Astrocyte (in vitro differentiated cells and primary cell): Measurements from ENCODE around the gene AEBP2. TPM values are rescaled to one million over a fixed set of nuclear protein-coding genes. Genes with fewer than 3 reads are reported as not detected.
A peak's percentile ranks its signal among the peaks of the same experiment; 100 is the strongest.

ENCODE experiments used
- DNase-seq: peaks from one replicate; pipeline ENCODE4 v3.0.0-alpha.2; 2010; ENCODE audit warnings: low read depth
- FAIRE-seq: peaks from 2 replicates; lab custom pipeline; 2011; peaks lifted over from hg19 to GRCh38; lab: Jason Lieb, UNC
- H2AFZ ChIP-seq: 2 replicates; pipeline ENCODE4 v1.6.0; 2012; ENCODE audit warnings: low read depth, low read length, inconsistent platforms
- H3K27ac ChIP-seq: 2 replicates; pipeline ENCODE4 v1.5.1; 2011; ENCODE audit warnings: low read depth, low read length, inconsistent platforms
- H3K27me3 ChIP-seq: 2 replicates; pipeline ENCODE4 v1.6.0; 2011; ENCODE audit warnings: low read length, inconsistent platforms; ENCODE audit not compliant: insufficient read depth
- H3K36me3 ChIP-seq: 2 replicates; pipeline ENCODE4 v1.5.1; 2011; ENCODE audit warnings: low read length, inconsistent platforms; ENCODE audit not compliant: insufficient read depth
- H3K4me1 ChIP-seq: 2 replicates; pipeline ENCODE4 v1.5.1; 2011; ENCODE audit warnings: low read length, inconsistent platforms; ENCODE audit not compliant: insufficient read depth
- H3K4me2 ChIP-seq: 2 replicates; pipeline ENCODE4 v1.6.0; 2012; ENCODE audit warnings: low read length, inconsistent platforms
- H3K4me3 ChIP-seq: 2 replicates; pipeline ENCODE4 v1.5.1; 2011; ENCODE audit warnings: low read depth, mild to moderate bottlenecking, low read length, inconsistent platforms; ENCODE audit not compliant: insufficient read depth
- H3K79me2 ChIP-seq: 2 replicates; pipeline ENCODE4 v1.6.0; 2012; ENCODE audit warnings: mild to moderate bottlenecking, low read length, inconsistent platforms; ENCODE audit not compliant: insufficient read depth
- H3K9ac ChIP-seq: 2 replicates; pipeline ENCODE4 v1.6.0; 2012; ENCODE audit warnings: mild to moderate bottlenecking, low read length, inconsistent platforms
- H3K9me3 ChIP-seq: 2 replicates; pipeline ENCODE4 v1.5.1; 2012; ENCODE audit warnings: low read depth, mild to moderate bottlenecking, low read length, inconsistent platforms; ENCODE audit not compliant: insufficient read depth
- H4K20me1 ChIP-seq: 2 replicates; pipeline ENCODE4 v1.6.0; 2012; ENCODE audit warnings: low read length, inconsistent platforms; ENCODE audit not compliant: insufficient read depth
- H3K27ac Mint-ChIP-seq: one replicate; pipeline ENCODE4 v1.8.0; 2021; ENCODE audit warnings: mild to moderate bottlenecking, mixed read lengths; ENCODE audit not compliant: unreplicated experiment
- H3K27me3 Mint-ChIP-seq: one replicate; pipeline ENCODE4 v1.8.0; 2021; ENCODE audit warnings: low read depth, mixed read lengths; ENCODE audit not compliant: unreplicated experiment
- H3K36me3 Mint-ChIP-seq: one replicate; pipeline ENCODE4 v1.8.0; 2021; ENCODE audit warnings: low read depth, mixed read lengths; ENCODE audit not compliant: unreplicated experiment
- H3K4me1 Mint-ChIP-seq: one replicate; pipeline ENCODE4 v1.8.0; 2021; ENCODE audit warnings: low read depth, mixed read lengths; ENCODE audit not compliant: unreplicated experiment
- H3K4me3 Mint-ChIP-seq: one replicate; pipeline ENCODE4 v1.8.0; 2021; ENCODE audit warnings: mild to moderate bottlenecking, moderate library complexity, mixed read lengths; ENCODE audit not compliant: unreplicated experiment
- H3K9me3 Mint-ChIP-seq: one replicate; pipeline ENCODE4 v1.8.0; 2021; ENCODE audit warnings: mild to moderate bottlenecking, mixed read lengths; ENCODE audit not compliant: unreplicated experiment
- EZH2 ChIP-seq: IDR thresholded peaks from 2 replicates; pipeline ENCODE4 v1.6.1; 2012; ENCODE audit warnings: mild to moderate bottlenecking, low read length, inconsistent platforms; ENCODE audit not compliant: insufficient read depth
- total RNA-seq: library from RNA; stranded (reverse); gene quantifications from 2 replicates; pipeline ENCODE4 v1.2.1, GENCODE V29; 2021
- TF ChIP-seq, protein P1 (sequence below): IDR thresholded peaks from 2 replicates; pipeline ENCODE4 v1.5.1; 2011; ENCODE audit warnings: low read depth, mild to moderate bottlenecking, inconsistent platforms, low read length, moderate library complexity; ENCODE audit not compliant: insufficient read depth

AEBP2 gene
- total RNA-seq, 1 donor from 2014 or later, result 39.8 TPM

DNA sequence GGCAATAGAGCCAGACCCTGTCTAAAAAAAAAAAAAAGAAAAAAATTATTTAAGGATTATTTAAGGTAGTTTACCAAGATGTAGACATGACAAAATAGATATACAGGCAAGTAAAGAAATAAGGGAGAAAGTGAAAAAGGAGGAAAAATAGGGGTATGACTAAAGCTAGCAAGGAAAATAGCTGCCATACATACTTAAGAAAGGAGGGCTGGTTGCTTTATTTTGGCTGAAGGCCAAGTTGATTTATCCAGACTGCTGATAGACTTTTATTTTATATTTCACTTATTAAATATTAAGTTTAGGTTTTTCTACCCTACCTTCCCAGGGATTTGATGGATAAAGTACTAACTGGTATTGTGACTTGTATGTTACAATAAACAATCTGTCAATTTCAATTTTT is 8.3 kb upstream of the AEBP2 start:
- DNase-seq, result peak; percentile 29
- Mint-ChIP-seq H3K4me3 (no peak overlapping the region), H3K27me3 (no peaks in the 10 kb centered on the region), H3K27ac (peak overlapping the region; percentile 100), H3K9me3 (peaks cover 11% of the 10 kb centered on the region), H3K4me1 (peaks cover 22% of the 10 kb centered on the region), H3K36me3 (no peaks in the 10 kb centered on the region)
- Histone ChIP-seq H3K4me2 (no peak overlapping the region), H3K27ac (peak overlapping the region; percentile 96), H4K20me1 (no peaks in the 10 kb centered on the region), H2AFZ (no peak overlapping the region), H3K36me3 (no peaks in the 10 kb centered on the region), H3K9ac (peak overlapping the region; percentile 79), H3K27me3 (no peaks in the 10 kb centered on the region), H3K79me2 (no peaks in the 10 kb centered on the region), H3K4me1 (peaks cover 8% of the 10 kb centered on the region), H3K9me3 (no peaks in the 10 kb centered on the region), H3K4me3 (no peak overlapping the region)
- no peak for TF ChIP-seq EZH2
- TF ChIP-seq, protein P1, sequence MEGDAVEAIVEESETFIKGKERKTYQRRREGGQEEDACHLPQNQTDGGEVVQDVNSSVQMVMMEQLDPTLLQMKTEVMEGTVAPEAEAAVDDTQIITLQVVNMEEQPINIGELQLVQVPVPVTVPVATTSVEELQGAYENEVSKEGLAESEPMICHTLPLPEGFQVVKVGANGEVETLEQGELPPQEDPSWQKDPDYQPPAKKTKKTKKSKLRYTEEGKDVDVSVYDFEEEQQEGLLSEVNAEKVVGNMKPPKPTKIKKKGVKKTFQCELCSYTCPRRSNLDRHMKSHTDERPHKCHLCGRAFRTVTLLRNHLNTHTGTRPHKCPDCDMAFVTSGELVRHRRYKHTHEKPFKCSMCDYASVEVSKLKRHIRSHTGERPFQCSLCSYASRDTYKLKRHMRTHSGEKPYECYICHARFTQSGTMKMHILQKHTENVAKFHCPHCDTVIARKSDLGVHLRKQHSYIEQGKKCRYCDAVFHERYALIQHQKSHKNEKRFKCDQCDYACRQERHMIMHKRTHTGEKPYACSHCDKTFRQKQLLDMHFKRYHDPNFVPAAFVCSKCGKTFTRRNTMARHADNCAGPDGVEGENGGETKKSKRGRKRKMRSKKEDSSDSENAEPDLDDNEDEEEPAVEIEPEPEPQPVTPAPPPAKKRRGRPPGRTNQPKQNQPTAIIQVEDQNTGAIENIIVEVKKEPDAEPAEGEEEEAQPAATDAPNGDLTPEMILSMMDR, result no peak
- FAIRE-seq, result no peak

DNA sequence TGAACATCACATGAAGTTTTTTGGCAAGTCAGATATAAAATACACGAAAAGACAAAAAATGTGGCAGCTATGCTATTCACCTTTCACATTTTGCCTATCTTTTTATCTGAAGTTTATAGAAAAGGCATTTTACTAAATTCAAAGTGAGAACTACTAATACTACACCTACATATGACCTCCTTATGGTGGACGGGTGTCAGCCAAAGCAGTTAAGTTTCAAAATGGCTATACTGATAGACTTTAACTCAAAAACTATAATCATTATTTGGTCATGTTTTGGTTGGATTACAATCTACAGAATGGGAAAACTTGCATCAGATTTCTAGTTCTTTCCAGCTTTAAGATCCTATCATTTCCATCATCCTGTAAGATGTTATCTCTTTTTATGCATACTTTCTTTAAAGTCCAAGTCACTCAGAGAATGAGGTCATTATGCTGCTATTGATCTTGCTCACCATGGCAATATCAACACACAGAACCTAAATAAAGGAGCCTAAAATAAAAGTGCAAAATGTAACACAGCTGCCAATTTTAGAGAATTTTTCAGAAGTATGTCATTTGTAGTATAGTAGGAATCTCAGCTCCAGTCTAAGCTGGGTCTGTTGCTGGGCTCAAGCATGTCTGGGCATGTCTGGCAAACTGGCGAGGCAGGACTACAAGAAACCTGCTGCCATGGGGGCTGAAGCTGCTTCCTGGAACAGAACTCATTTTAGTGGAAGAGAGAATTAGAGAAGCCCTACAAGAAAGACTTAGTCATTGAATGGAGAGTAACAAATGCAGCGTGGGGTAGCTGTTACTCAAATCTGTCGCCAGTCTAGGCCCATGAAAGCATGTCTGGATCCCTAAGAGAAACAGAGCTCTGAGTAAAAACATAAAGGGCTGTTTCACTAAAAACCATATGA is 7.6 kb upstream of the AEBP2 start:
- Histone ChIP-seq H3K9ac (peak overlapping the region; percentile 79), H3K36me3 (no peaks in the 10 kb centered on the region), H4K20me1 (no peaks in the 10 kb centered on the region), H3K4me1 (peaks cover 8% of the 10 kb centered on the region), H3K27me3 (no peaks in the 10 kb centered on the region), H3K9me3 (no peaks in the 10 kb centered on the region), H3K4me2 (peak overlapping the region; percentile 10), H2AFZ (peak overlapping the region; percentile 58), H3K27ac (peak overlapping the region; percentile 96), H3K79me2 (no peaks in the 10 kb centered on the region), H3K4me3 (peak overlapping the region; percentile 32)
- H3K27me3 Mint-ChIP-seq, result no peaks in the 10 kb centered on the region
- peaks cover 10% of the 10 kb centered on the region for H3K9me3 Mint-ChIP-seq
- FAIRE-seq, result peak; percentile 20
- peaks cover 22% of the 10 kb centered on the region for H3K4me1 Mint-ChIP-seq
- no peaks in the 10 kb centered on the region for H3K36me3 Mint-ChIP-seq
- peak; percentile 87 for DNase-seq
- peak overlapping the region; percentile 73 for H3K4me3 Mint-ChIP-seq
- H3K27ac Mint-ChIP-seq, result peak overlapping the region; percentile 100
- no peak for TF ChIP-seq EZH2
- TF ChIP-seq, protein P1, result no peak
